Measurements from ENCODE around the gene RTN4RL1. TPM values are rescaled to one million over a fixed set of nuclear protein-coding genes. Genes with fewer than 3 reads are reported as not detected.

The RTN4RL1 gene
- total and polyA plus RNA-seq, 2 of the 13 experiments (the other 11 are each of a cell fraction or from before 2014, with no cell fraction given), result 0.01 TPM; not detected in 1

DNA sequence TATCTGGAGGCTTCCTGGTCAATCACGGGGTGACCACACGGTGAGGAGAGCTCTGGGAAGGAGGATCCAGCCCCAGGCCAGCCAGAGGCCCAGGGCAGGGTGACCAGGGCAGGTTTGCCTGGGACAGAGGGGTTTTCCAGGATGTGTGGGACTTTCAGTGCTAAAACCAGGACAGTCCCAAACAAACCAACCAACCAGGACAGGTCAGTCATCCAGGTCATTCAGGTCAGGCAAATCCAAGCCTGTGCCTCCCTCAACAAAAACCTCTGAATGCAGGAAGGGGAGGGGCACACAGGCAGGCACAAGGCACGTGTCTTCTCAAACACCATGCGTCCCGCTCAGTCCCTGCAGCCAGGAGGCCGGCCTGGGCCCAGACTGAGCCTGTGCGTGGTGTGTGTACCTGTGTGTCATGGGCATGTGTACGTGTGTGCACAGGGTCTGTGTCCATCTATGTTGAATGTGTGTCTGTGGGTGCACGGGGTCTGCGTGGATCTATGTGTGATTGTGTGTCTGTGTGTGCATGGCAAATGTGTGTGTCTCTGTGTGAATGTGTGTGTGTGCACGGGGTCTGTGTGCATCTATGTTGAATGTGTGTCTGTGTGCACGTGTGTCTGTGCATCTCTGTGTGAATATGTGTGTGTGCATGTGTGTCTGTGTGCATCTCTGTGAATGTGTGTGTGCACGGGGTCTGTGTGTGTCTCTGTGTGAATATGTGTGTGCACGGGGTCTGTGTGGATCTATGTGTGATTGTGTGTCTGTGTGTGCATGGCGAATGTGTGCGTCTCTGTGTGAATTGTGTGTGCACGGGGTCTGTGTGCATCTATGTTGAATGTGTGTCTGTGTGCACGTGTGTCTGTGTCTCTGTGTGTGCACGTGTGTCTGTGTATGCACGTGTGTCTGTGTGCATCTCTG lies 78.9 kb downstream of the RTN4RL1 start (continued):
- TF ChIP-seq, protein P1, sequence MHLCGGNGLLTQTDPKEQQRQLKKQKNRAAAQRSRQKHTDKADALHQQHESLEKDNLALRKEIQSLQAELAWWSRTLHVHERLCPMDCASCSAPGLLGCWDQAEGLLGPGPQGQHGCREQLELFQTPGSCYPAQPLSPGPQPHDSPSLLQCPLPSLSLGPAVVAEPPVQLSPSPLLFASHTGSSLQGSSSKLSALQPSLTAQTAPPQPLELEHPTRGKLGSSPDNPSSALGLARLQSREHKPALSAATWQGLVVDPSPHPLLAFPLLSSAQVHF (CRISPR knock-in tag; IDR thresholded peaks at IDR 0.05), result peak; percentile 45; the same call in 1 of the 2 replicates
- TF ChIP-seq ZFX (CRISPR knock-in tag; IDR thresholded peaks at IDR 0.05; ENCODE audit: low read depth), result peak; percentile 58
- TF ChIP-seq NFRKB (IDR thresholded peaks at IDR 0.05), result no peak
- 0 out of 2 replicates have a peak, but pooled peaks have one; percentile 61 for TF ChIP-seq REL (CRISPR knock-in tag; conservative IDR thresholded peaks at IDR 0.05)
- TF ChIP-seq KLF9 (CRISPR knock-in tag; IDR thresholded peaks at IDR 0.05; ENCODE audit: low read depth), result no peak
- TF ChIP-seq E2F5 (CRISPR knock-in tag; conservative IDR thresholded peaks at IDR 0.05), result 0 out of 2 replicates have a peak, but pooled peaks have one; percentile 47
- TF ChIP-seq GATAD2A (CRISPR knock-in tag; IDR thresholded peaks at IDR 0.05), result 0 out of 2 replicates have a peak, but pooled peaks have one; percentile 10
- TF ChIP-seq SOX13 (IDR thresholded peaks at IDR 0.05), result no peak
- 0 out of 4 replicates have a peak, but pooled peaks of 1 of the 2 experiments have one; percentile 17 for TF ChIP-seq SOX13 (CRISPR knock-in tag; conservative IDR thresholded peaks at IDR 0.05 in 1 of 2, IDR thresholded peaks at IDR 0.05 in 1 of 2)
- no peak for TF ChIP-seq PHB2 (IDR thresholded peaks at IDR 0.05; ENCODE audit: partially characterized antibody)
- TF ChIP-seq, protein P2, sequence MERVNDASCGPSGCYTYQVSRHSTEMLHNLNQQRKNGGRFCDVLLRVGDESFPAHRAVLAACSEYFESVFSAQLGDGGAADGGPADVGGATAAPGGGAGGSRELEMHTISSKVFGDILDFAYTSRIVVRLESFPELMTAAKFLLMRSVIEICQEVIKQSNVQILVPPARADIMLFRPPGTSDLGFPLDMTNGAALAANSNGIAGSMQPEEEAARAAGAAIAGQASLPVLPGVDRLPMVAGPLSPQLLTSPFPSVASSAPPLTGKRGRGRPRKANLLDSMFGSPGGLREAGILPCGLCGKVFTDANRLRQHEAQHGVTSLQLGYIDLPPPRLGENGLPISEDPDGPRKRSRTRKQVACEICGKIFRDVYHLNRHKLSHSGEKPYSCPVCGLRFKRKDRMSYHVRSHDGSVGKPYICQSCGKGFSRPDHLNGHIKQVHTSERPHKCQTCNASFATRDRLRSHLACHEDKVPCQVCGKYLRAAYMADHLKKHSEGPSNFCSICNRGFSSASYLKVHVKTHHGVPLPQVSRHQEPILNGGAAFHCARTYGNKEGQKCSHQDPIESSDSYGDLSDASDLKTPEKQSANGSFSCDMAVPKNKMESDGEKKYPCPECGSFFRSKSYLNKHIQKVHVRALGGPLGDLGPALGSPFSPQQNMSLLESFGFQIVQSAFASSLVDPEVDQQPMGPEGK (CRISPR knock-in tag; IDR thresholded peaks at IDR 0.05), result 0 out of 2 replicates have a peak, but pooled peaks have one; percentile 32
- no peak for TF ChIP-seq ZNF101 (CRISPR knock-in tag; IDR thresholded peaks at IDR 0.05; ENCODE audit: borderline replicate concordance, low read depth)
- 0 out of 2 replicates have a peak, but pooled peaks have one; percentile 36 for TF ChIP-seq PHF21A (CRISPR knock-in tag; IDR thresholded peaks at IDR 0.05)
- TF ChIP-seq, protein P3, sequence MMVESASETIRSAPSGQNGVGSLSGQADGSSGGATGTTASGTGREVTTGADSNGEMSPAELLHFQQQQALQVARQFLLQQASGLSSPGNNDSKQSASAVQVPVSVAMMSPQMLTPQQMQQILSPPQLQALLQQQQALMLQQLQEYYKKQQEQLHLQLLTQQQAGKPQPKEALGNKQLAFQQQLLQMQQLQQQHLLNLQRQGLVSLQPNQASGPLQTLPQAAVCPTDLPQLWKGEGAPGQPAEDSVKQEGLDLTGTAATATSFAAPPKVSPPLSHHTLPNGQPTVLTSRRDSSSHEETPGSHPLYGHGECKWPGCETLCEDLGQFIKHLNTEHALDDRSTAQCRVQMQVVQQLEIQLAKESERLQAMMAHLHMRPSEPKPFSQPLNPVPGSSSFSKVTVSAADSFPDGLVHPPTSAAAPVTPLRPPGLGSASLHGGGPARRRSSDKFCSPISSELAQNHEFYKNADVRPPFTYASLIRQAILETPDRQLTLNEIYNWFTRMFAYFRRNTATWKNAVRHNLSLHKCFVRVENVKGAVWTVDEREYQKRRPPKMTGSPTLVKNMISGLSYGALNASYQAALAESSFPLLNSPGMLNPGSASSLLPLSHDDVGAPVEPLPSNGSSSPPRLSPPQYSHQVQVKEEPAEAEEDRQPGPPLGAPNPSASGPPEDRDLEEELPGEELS (CRISPR knock-in tag; IDR thresholded peaks at IDR 0.05), result 0 out of 2 replicates have a peak, but pooled peaks have one; percentile 22
- no peak for TF ChIP-seq ZNF510 (CRISPR knock-in tag; IDR thresholded peaks at IDR 0.05; ENCODE audit: low read depth)
- TF ChIP-seq, protein P4, sequence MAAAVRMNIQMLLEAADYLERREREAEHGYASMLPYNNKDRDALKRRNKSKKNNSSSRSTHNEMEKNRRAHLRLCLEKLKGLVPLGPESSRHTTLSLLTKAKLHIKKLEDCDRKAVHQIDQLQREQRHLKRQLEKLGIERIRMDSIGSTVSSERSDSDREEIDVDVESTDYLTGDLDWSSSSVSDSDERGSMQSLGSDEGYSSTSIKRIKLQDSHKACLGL (CRISPR knock-in tag; IDR thresholded peaks at IDR 0.05), result 0 out of 2 replicates have a peak, but pooled peaks have one; percentile 45
- TF ChIP-seq ZNF691 (CRISPR knock-in tag; IDR thresholded peaks at IDR 0.05; ENCODE audit: borderline replicate concordance, low read depth), result 0 out of 2 replicates have a peak, but pooled peaks have one; percentile 30
- no peak for TF ChIP-seq CBX5 (CRISPR knock-in tag; IDR thresholded peaks at IDR 0.05; ENCODE audit: borderline replicate concordance)
- TF ChIP-seq ZNF138 (CRISPR knock-in tag; IDR thresholded peaks at IDR 0.05; ENCODE audit: low read depth), result 0 out of 2 replicates have a peak, but pooled peaks have one; percentile 39
- TF ChIP-seq ZNF672 (CRISPR knock-in tag; IDR thresholded peaks at IDR 0.05), result 0 out of 2 replicates have a peak, but pooled peaks have one; percentile 30

All from HepG2 (cell line).